ENCODE results near the gene SAPCD2.

SAPCD2 gene

DNA sequence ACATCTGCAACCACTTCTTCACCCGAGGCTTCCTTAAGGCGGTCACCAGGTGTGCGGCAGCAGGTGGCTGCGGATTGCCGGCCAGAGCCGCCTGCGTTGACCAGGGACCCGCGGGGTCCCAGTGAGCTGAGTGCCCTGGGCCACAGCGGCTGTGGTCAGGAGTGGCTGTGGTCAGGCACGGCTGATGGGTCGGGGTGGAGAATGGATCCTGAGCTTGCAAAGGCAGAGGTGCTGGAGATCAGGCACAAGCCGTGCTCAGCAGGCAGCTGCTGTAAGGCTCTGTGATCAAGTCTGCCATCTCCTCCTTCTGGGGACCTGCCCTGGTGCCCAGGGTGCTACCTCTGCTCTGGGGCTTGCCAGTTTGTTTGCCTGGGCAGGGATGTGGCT lies 9.0 kb upstream of the SAPCD2 start:
- no peak for DNase-seq

DNA sequence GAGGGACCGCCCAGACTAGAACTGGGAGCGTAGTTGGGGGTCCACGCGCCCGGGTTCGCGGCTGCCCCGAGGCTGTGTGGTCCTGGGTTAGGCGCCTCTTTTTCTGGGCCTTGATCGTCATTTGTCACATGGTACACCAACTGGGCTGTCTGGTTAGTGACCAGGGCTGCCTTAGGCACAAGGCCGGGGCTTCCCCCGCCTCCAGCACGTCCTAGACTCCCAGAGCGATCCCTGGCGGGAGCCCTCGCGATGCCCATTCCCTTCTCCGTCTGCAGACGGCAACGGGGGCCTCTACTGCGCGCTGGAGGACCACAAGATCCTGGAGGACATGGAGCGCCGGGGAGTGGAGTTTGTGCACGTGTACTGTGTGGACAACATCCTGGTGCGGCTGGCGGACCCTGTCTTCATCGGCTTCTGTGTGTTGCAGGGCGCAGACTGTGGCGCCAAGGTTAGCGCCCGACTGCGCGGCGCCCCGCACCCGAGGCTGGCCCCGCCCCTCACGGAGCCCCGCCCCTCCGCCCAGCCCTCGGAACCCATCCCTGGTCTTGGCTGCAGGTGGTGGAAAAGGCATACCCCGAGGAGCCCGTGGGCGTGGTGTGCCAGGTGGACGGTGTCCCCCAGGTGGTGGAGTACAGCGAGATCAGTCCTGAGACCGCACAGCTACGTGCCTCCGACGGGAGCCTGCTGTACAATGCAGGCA lies 8.5 kb upstream of the SAPCD2 start:
- peak in 1 of 3 donors; percentile 38 for DNase-seq

DNA sequence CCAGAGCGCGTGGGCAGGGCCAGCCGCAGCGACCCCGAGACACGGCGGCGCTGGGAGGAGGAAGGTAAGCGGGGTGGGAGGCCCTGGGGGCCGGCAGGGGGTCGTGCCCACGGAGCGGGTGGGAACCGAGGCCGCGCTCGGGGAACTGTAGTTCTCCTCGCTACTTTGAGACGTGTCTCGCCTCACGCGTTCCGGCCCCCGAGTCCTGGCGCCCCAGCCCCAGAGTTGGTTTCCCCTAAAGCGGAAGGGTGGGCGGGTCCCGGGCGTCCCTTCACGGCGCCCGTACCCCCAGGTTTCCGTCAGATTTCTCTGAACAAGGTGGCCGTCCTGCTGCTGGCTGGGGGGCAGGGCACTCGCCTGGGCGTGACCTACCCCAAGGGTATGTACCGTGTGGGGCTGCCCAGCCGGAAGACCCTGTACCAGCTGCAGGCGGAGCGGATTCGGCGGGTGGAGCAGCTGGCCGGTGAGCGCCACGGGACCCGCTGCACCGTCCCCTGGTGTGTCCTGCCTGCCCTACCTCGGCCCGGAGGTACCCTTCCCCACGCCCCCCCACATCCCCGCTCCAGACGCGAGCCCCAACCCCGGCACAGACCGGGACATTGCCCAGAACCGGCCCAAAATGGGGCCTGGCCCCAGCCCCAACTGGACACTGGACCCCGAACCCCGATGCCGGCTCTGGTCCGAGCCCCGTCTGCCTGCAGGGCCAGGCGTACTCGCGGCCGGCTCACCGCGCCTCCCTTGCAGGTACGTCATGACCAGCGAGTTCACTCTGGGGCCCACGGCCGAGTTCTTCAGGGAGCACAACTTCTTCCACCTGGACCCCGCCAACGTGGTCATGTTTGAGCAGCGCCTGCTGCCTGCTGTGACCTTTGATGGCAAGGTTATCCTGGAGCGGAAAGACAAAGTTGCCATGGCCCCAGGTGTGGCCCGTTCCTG lies 7.7 kb upstream of the SAPCD2 start:
- peak in 1 of 3 donors; percentile 53 for DNase-seq

DNA sequence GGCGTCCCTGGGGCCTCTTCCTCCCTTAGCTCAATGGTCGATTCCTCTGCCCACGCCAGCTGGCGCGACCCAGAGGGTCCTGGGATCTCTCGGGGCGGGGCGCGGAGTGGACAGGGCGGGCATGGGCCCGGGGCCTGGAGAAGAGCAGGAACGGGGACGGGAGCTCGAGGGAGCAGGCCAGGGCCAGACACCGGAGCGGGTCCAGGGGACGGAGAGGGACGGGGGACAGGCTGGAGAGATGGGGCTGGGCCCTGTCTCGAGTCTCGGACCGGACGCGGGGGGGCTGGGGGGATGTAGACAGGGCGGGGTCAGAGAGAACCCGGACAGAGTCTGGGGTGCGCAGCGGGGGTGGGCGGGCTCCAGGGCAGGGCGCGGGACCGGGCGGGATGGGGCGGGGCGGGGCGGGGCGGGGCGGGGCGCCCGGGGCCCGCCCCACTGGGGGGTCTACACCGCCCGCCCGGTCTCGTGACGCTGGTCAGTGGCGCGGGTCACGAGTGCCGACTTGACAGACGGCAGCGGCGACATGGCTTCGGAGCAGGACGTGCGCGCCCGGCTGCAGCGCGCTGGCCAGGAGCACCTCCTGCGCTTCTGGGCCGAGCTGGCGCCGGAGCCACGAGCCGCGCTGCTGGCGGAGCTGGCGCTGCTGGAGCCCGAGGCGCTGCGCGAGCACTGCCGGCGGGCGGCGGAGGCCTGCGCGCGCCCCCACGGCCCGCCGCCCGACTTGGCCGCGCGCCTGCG lies 6.8 kb upstream of the SAPCD2 start, which contains the start of gene UAP1L1:
Gene UAP1L1 (plus strand): TSS at position 508 of the 738 bp plus-strand sequence. CDS start 16 bp downstream, at position 524.
- peak; percentile 64 to 83 (median 76) for DNase-seq

DNA sequence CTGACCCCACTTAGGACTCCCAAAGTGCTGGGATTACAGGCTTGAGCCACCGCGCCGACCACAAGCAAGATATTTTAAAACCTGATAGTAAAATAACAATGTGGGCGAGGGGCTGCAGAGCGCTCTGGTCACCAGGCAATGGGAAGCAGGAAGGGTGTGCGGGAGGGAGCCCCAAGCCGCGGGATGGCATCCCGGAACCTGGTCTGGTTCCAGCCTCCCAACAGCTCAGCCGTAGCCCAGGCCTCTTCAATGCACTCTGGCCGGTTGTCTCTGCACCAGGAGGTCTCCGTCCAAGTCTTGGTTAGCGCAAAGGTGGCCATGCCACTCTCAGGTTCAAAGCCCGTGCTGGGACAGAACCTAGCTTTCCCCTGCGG lies 6.3 kb upstream of the SAPCD2 start:
- DNase-seq = no peak

DNA sequence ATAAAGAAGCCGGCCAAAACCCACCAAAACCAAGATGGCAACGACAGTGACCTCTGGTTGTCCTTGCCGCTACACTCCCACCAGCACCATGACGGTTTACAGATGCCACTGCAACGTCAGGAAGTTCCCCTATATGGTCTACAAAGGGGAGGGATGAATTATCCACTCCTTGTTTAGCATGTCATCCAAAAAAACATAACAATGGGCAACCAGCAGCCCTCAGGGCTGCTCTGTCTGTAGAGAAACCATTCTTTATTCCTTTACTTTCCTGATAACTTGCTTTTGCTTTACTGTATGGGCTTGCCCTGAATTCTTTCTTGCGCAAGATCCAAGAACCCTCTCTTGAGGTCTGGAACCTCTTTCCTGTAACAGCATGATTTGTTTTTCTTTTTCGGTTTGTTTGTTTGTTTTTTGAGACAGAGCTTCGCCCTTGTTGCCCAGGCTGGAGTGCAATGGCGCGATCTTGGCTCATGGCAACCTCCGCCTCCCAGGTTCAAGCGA lies 5.0 kb upstream of the SAPCD2 start:
- DNase-seq = peak; percentile 40 to 53 (median 51)

DNA sequence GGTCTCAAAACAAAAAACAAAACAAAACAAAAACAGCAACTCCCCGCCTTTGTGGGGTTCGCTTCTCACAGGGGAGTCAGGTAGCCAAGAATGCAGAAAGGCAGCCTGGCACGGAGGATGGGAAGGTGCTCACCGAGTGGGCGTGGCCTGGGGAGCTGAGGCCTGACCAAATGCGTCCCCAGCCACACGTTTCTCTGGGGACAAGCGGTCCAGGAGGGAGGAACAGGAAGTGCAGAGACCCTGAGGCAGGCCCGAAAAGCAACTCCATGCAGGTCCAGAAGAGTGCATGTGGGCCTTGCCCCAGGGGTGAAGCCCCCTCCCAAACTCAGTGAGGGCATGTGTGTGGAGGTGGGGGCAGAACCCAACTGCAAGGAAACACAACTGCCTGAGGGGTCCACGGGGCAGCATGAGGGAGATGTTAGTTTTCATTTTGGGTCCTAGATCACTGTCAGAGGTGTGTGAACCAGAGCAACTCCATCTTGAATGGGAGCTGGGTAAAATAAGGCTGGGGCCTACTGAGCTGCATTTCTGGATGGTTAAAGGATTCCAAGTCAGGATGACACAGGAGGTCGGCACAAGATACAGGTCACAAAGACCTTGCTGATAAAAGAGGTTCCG lies 4.4 kb upstream of the SAPCD2 start:
- DNase-seq = no peak

DNA sequence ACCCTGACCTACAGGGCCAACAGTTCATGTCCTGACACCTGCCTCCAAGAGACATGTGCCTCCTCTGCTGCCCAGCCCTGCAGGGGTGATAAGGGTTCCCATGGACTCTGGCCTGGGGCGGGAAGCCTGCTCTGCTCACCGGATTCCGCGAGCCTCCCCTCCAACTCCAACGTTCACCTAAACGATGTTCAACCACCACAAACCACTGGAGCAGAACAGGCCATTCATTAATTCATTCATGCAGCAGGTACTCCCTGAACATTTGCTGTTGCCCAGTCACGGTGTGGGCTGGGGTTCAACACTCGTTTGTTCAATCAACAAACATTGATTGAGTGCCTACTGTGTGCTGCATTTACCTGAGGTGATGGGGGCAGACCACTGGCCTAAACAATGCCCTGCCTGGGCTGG lies 3.6 kb upstream of the SAPCD2 start:
- no peak for DNase-seq

DNA sequence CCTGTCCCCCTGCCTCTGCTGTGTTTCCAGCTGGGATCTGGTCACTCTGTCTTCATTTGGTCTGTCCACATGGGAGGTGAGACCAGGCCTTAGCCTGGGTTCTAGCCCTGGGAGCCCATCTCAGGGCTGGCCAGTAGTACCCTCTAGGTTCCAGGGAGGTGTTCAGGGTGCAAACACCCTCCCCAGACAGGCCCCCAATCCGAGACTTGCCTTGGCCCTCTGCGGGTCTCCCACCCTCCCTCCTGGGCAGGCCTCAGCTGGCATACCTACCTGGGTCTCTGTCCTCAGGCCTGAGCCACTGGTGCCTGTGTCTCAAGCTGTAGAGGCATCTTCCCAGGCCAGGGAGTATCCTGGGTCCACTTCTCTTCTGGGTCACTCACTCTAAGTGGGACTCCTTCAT lies 925 bp upstream of the SAPCD2 start:
- no peak for DNase-seq

DNA sequence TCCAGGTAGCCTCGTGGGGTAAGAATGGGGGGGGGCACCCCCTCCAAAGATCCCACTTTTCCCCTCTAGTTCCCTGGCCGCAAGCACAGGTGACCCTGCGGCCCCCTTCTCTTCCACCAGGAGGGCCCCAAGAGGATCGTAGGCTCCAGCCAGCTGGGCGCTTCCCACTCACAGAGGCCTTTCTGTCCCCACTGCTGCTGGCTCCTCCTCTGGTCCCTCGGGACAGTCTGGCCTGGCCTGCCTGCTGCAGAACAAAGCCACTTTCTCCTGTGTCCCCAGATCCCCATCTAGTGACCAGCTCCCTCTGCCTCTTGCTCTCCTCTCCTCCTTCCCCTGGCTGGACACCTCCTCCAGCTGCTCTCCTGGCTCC lies 534 bp upstream of the SAPCD2 start:
- peak in 1 of 3 donors; percentile 49 for DNase-seq

DNA sequence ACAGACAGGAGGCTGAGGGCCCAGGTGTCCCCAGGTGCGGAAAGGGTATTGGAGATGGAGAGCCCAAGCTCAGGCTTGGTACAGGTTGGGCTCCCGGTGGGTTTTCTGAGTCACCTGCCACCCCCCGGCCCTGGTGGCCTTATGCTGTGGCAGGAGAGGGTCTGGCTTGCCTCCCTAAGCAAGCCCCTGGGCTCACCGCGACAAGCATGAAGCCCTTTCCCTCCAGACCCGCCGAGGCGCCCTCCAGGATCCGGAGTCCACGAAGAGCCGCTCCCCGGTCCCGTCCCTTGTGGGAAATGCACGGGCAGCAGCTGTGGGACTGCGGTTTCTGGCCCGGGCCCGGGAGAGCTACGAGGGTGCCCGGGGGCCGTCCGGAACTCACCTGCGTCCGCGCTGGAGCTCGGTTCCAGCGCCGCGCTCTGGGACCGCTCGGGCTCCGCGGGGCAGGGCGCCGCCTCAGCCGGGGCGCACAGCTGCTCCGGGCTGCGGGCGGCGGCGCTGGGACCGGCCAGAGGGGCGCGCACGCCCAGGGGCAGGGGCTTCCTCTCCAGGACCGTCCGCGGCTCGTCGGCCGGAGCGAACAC lies 757 bp downstream of the SAPCD2 start:
- peak in 1 of 3 donors; percentile 34 for DNase-seq

DNA sequence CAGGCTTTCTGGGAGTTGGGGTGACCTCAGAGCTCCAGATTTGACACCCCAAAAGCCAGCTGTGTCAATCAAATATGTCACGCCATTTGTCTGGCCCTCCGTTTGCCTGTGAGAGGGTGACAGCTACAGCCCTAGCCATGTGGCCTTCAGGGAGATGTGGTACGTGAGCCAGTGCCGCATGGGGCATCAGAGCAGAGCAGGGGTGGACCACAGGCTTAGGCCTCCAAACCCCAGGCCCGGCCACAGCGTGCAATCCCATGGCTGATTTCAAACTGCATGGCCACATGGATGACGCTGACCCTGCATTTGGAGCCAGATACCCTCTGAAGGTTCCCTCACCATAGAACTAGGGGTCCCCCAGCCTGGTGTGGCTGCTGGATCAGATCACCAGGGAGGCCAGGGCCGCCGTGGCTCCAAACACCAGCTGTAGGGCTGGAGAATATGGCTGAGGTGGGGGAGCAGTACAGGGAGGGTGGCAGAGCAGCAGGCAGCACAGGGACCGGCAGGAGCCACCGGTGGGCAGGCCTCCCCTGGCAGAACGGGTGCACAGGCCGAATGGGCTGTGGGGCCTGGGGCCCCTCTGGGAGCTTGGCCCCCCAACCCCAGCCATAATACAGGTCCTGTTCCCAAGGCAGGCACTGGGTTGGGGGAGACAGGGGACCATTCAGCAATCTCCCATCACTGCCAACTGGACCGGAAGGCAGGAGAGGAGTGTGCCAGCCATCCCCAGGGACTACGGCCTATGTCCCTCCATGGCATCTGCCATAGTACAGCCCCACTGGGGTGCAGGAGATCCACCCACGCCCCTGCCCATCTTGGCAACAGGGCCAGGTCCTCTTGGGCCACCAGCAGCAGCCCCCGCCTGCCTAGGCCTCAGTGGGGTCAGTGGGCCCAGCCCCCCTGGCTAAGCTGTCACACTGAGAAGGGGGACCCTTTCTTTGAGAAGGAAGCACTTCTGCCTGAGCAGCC lies 1.5 kb downstream of the SAPCD2 start:
- DNase-seq = no peak

DNA sequence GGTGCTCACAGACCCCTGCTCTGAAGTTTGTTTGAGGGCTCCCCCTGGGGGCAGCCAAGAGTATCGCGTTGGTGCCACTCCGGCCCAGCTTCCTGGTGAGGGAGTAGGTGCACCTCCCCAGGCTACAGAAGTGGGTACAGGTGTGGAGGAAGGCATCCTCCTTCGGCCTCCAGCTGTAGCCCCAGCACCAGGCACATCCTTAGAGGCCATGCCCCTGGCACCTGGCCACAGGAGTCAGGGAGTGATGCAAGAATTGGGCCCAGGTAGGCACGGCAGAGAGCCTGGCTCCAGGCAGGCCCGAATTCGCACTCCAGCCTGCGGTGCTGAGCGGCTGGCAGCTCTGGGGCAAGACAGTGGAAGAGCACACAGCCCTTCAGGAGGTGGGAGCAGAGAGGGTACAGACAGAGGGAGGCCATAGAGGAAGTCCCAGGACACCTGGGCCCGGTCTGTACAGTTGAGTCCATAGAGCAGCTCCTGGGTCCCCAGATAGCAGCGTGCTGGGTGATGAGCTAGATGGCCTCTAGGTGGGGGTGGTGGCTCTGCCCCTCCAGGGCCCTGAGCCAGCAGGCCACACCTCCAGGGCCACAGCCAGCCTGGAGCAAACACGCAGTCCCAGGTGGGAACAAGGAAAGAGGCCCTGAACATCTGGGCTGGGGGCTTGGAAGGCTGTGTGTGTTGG lies 2.4 kb downstream of the SAPCD2 start:
- DNase-seq = peak; percentile 85 to 89 (median 86)

DNA sequence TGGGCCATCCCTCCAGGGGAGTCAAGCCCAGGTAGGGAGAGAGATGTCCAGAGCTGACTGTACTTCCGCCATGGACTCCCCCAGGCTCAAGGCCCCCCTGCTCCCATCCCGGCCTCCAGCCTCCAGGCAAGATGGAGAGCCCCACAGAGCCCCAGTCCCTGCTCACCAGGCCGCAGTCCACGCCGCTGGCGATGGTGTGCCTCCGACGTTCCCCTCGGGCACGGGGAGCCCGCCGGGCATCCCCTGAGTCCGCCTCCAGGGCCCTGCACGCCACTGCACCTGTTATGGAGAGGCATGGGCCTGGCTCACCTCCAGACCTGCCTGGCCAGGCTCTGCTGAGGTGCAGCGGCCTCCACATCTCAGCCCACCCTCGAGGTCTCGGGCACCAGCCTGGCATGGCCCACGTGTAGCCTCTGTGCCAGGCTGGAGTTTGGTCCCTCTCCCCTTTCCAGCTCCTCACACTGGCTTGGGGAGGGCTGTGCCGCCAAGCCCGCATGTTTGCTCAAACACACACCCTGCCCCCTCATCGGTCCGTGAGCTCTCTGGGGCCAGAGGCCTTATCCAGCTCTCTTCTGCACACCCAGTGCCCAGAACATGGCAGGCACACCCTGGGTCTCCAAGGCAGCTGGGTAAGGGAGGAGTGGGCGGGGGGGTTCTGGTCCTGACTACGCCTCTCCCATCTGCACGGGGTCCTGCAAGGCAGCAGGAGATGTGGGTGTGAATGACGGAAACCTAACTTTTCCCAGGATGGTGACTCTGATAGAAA lies 4.1 kb downstream of the SAPCD2 start:
- DNase-seq = no peak

DNA sequence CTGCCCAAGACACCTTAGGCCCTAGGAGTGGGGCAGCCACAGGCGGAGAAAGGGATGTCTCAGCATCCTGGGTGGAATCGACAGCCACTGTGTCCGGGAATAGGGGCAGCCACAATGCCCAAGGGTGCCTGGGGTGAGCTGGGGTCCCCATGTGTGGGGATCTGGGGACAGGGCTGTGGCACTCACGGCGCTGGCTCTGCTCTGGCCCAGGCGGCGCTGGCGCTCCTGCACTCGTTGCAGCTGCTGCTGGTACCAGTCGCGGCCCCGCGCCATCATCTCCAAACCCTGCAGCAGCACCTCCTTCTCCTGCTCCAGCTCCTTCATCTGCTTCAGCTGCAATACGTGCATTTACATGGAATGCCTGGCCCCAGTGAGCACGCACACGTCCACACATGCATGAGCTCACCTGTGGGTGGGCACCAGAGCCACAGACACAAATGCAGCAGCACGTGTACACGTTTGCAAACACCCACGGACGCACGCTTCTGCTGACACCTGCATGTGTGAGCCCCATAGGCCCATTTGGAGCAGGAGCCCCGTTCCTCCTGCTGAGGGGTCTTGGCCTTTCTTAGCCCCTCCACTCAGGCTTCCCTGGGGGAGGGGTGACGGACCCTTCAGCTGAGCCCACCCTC lies 4.9 kb downstream of the SAPCD2 start:
- DNase-seq = no peak

DNA sequence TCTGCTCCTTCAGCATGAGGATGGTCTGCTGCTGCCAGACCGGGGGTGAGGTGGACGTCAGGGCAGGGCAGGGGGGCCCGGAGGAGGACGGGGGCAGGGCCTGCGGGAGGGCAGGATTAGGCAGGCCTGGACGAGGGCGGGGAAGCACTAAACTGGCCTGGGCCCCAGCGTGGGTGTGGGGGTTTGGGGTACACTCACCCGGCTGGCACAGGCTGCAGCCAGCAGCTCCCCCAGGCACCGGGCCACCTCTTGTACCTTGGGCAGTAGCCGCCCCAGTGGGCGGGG lies 5.5 kb downstream of the SAPCD2 start:
- no peak for DNase-seq

DNA sequence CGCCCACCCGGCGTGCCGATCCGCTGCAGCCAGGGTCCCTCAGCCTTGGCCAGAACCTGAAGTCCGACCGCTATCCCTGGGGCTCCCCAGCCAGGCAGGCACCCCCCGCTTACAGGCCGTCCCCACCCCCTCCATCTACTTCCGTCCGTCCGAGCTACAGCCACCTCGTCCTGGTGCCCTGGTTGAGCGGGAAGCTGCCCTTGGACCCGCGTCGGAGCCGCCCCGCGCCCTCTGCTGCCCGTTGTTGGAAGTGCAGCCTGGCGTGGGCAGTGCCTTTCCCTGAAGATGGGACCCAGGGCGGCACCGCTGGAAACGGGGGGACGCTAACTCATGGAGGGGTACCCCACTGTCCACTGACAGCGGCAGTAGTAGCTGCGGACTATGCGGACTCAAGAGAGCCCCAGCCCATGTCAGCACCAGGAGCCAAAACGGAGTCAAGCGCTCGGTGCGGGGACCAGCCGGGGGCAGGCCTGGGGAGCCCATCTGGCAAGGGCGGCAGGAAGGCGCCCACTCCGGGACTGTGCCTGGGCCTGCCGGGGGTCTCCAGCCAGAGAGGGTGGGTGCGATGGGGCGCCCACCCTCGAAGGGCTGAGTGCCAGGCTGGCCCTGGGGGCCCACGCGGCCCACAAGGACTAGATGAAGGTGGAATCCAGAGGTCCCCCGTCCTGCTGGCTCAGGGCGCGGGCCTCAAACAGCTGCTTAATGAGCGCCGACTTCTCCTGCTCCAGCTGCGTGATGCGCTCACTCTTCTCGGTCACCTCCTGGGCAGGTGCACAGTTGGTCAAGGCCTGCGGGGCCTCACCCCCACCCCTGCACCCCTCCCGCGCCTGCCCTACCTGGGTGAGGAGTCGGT lies 6.1 kb downstream of the SAPCD2 start:
- DNase-seq = peak; percentile 68 to 84 (median 81)

DNA sequence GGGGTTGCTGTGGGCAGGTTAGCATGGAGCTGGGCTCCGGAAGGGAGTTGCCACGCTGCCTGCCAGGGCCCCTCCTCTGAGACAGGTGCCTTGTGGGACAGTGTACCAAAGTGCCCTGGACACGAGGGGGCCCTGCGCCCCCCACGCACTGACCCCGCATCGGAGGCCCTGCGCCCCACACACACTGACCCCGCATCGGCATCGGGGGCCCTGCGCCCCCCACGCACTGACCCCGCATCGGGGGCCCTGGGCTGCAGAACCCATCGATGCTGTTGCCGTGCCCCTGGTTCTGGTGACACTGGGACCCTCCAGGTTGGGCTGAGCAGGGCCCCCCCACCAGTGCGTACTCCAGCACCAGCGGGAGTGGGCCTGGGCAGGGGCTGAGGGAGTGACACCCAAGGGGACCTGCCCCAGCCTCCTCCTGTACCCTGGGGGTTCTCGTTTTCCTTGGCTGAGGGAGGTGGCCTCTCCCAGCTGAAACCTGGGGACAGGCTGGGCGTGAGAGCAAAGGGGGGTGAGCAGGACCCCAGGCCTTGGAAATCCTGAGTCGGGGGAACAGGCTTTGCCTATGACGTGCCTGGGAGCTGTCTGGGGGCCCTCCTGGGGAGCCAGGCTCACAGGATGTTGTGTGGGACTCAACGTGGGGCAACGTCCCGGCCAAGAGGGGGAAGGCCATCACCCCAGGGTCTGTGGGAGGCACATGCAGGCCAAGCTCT lies 6.9 kb downstream of the SAPCD2 start:
- no peak for DNase-seq

Data from suppressor macrophage treated with lipopolysaccharide for 1 hour (primary cell).